IMR-90 (cell line): Measurements from ENCODE around the gene ADAMTS13. TPM values are rescaled to one million over a fixed set of nuclear protein-coding genes. Genes with fewer than 3 reads are reported as not detected.

Experiments used
- ATAC-seq: fragments of 200-7000 bp; cut with Tn5 transposase; 2 replicates; pipeline ENCODE4 v1.9.1; 2020; ENCODE audit warnings: low read depth, mild to moderate bottlenecking, moderate library complexity
- BruUV-seq: library from RNA; stranded (reverse); fragments of 400-500 nt; replicated peaks from 2 replicates; lab custom pipeline; 2021; lab: Mats Ljungman, UMichigan
- CTCF ChIA-PET: fragments of 300-600 bp; formaldehyde crosslinking; extraction: SDS; loops from one replicate; lab custom pipeline; 2021; ENCODE audit warnings: antibody characterized with exemption; lab: Yijun Ruan, JAX
- POLR2A ChIA-PET: fragments of 300-600 bp; sonication (Branson Sonifier 250); formaldehyde crosslinking; loops from one replicate; lab custom pipeline; 2022; ENCODE audit warnings: antibody characterized with exemption; ENCODE audit not compliant: unreplicated experiment; lab: Charles Lee
- DNase-seq: peaks from one replicate; pipeline ENCODE4 v3.0.0; 2013
- H2AFZ ChIP-seq: replicated peaks from 2 replicates; pipeline ENCODE3; 2013; ENCODE audit warnings: low read length, mild to moderate bottlenecking; ENCODE audit not compliant: poor library complexity
- H2AK5ac ChIP-seq: 2 replicates; pipeline ENCODE4 v1.6.1; 2013; ENCODE audit warnings: low read depth, low read length, inconsistent platforms
- H2AK9ac ChIP-seq: replicated peaks from 2 replicates; pipeline ENCODE3; 2013; ENCODE audit warnings: mild to moderate bottlenecking, low read depth, low read length, moderate library complexity; ENCODE audit not compliant: poor library complexity
- H2BK120ac ChIP-seq: 2 replicates; pipeline ENCODE4 v1.6.1; 2013; ENCODE audit warnings: low read depth, low read length, inconsistent platforms
- H2BK15ac ChIP-seq: 3 replicates; pipeline ENCODE4 v1.6.1; 2013; ENCODE audit warnings: low read depth, low read length, inconsistent platforms
- H2BK20ac ChIP-seq: 2 replicates; pipeline ENCODE4 v1.6.1; 2013; ENCODE audit warnings: low read depth, mild to moderate bottlenecking, inconsistent platforms, low read length, moderate library complexity
- H2BK5ac ChIP-seq: 2 replicates; pipeline ENCODE4 v1.6.1; 2013; ENCODE audit warnings: mild to moderate bottlenecking, low read depth, low read length, inconsistent platforms; ENCODE audit not compliant: poor library complexity, severe bottlenecking
- H3K14ac ChIP-seq: replicated peaks from 2 replicates; pipeline ENCODE4 v1.6.1; 2013; ENCODE audit warnings: low read depth, low read length, inconsistent platforms
- H3K18ac ChIP-seq: 2 replicates; pipeline ENCODE4 v1.6.1; 2013; ENCODE audit warnings: low read depth, low read length, control low read depth
- H3K23ac ChIP-seq: 2 replicates; pipeline ENCODE4 v1.6.1; 2013; ENCODE audit warnings: low read depth, low read length, inconsistent platforms
- H3K27ac ChIP-seq: 2 replicates; pipeline ENCODE4 v1.5.1; 2013; ENCODE audit warnings: mild to moderate bottlenecking, control low read depth, low read length; ENCODE audit not compliant: insufficient read depth
- H3K27me3 ChIP-seq: 2 replicates; pipeline ENCODE4 v1.6.1; 2013; ENCODE audit warnings: low read length; ENCODE audit not compliant: control insufficient read depth, insufficient read depth
- H3K36me3 ChIP-seq: 2 replicates; pipeline ENCODE4 v1.6.1; 2013; ENCODE audit warnings: low read length, mixed read lengths; ENCODE audit not compliant: control insufficient read depth, insufficient read depth
- H3K4ac ChIP-seq: 2 replicates; pipeline ENCODE4 v1.6.1; 2013; ENCODE audit warnings: low read depth, low read length, inconsistent platforms
- H3K4me1 ChIP-seq: 2 replicates; pipeline ENCODE4 v1.6.1; 2013; ENCODE audit warnings: low read length, mixed read lengths; ENCODE audit not compliant: control insufficient read depth, insufficient read depth
- H3K4me2 ChIP-seq: 2 replicates; pipeline ENCODE4 v1.6.1; 2013; ENCODE audit warnings: low read depth, mild to moderate bottlenecking, control low read depth, low read length, moderate library complexity
- H3K4me3 ChIP-seq: 2 replicates; pipeline ENCODE4 v1.5.1; 2013; ENCODE audit warnings: low read depth, mild to moderate bottlenecking, control low read depth, low read length, moderate library complexity; ENCODE audit not compliant: insufficient read depth
- H3K56ac ChIP-seq: 2 replicates; pipeline ENCODE4 v1.6.1; 2013; ENCODE audit warnings: low read length, inconsistent platforms; ENCODE audit not compliant: insufficient read depth; ENCODE audit errors: extremely low read depth
- H3K79me1 ChIP-seq, 2 experiments: 2 replicates each; pipeline ENCODE4 v1.6.1; 2013; ENCODE audit warnings: low read length in 2 of 2, inconsistent platforms in 1 of 2, low read depth in 1 of 2
- H3K9ac ChIP-seq: 2 replicates; pipeline ENCODE4 v1.6.1; 2013; ENCODE audit warnings: low read depth, low read length, control low read depth
- H3K9me1 ChIP-seq: 2 replicates; pipeline ENCODE4 v1.6.1; 2013; ENCODE audit warnings: low read length, inconsistent platforms; ENCODE audit not compliant: insufficient read depth
- H3K9me3 ChIP-seq: 2 replicates; pipeline ENCODE4 v1.6.1; 2013; ENCODE audit warnings: low read length; ENCODE audit not compliant: control insufficient read depth, insufficient read depth
- H4K20me1 ChIP-seq: 2 replicates; pipeline ENCODE4 v1.6.1; 2013; ENCODE audit warnings: low read length, inconsistent platforms; ENCODE audit not compliant: insufficient read depth
- H4K5ac ChIP-seq: 2 replicates; pipeline ENCODE4 v1.6.1; 2013; ENCODE audit warnings: mild to moderate bottlenecking, low read depth, low read length, control low read depth
- H4K8ac ChIP-seq, 2 experiments: 2 replicates each; pipeline ENCODE4 v1.6.1; 2013; ENCODE audit warnings: low read depth in 2 of 2, low read length in 2 of 2, control low read depth in 1 of 2, inconsistent platforms in 1 of 2
- H4K91ac ChIP-seq: 2 replicates; pipeline ENCODE4 v1.6.1; 2013; ENCODE audit warnings: low read depth, low read length, inconsistent platforms; ENCODE audit not compliant: insufficient read depth
- BHLHE40 ChIP-seq: fragments of 150-350 bp; IDR thresholded peaks from 2 replicates; pipeline ENCODE4 v1.6.1; 2016; ENCODE audit warnings: mild to moderate bottlenecking, low read depth, low read length
- CEBPB ChIP-seq: IDR thresholded peaks from 2 replicates; pipeline ENCODE4 v1.6.1; 2012; ENCODE audit warnings: low read depth, low read length, improper control_type of control experiment
- CHD1 ChIP-seq: IDR thresholded peaks from 2 replicates; pipeline ENCODE4 v1.6.1; 2012; ENCODE audit warnings: low read depth, low read length, improper control_type of control experiment
- FOS ChIP-seq: fragments of 150-350 bp; IDR thresholded peaks from 2 replicates; pipeline ENCODE4 v1.6.1; 2016; ENCODE audit warnings: low read depth, low read length
- MAFK ChIP-seq: IDR thresholded peaks from 2 replicates; pipeline ENCODE4 v1.6.1; 2012; ENCODE audit warnings: low read depth, low read length, improper control_type of control experiment
- MAZ ChIP-seq: IDR thresholded peaks from 2 replicates; pipeline ENCODE4 v1.6.1; 2012; ENCODE audit warnings: low read depth, mild to moderate bottlenecking, low read length, improper control_type of control experiment, moderate library complexity, borderline replicate concordance
- MXI1 ChIP-seq: IDR thresholded peaks from 2 replicates; pipeline ENCODE4 v1.6.1; 2012; ENCODE audit warnings: low read depth, mild to moderate bottlenecking, low read length, moderate library complexity, borderline replicate concordance
- NFE2L2 ChIP-seq: fragments of 150-350 bp; IDR thresholded peaks from 2 replicates; pipeline ENCODE4 v1.6.1; 2016; ENCODE audit warnings: low read depth, mild to moderate bottlenecking, low read length
- POLR2A ChIP-seq: IDR thresholded peaks from 2 replicates; pipeline ENCODE4 v1.6.1; 2012; ENCODE audit warnings: mild to moderate bottlenecking, low read depth, low read length
- RCOR1 ChIP-seq: IDR thresholded peaks from 2 replicates; pipeline ENCODE4 v1.6.1; 2012; ENCODE audit warnings: mild to moderate bottlenecking, low read length, improper control_type of control experiment; ENCODE audit not compliant: insufficient replicate concordance
- RFX5 ChIP-seq: IDR thresholded peaks from 2 replicates; pipeline ENCODE4 v1.8.0; 2012; ENCODE audit warnings: low read depth, mild to moderate bottlenecking, low read length, moderate library complexity
- WGBS, 2 experiments: methylation state at CpG; one replicate each; pipeline versions ENCODE4 v1.1.5 to v1.1.7; 2013; ENCODE audit warnings: missing lambda C conversion rate in 2 of 2; ENCODE audit not compliant: insufficient read length in 1 of 2; ENCODE audit errors: extremely low coverage in 2 of 2; 5-methylcytosine and 5-hydroxymethylcytosine counted together
- dilution Hi-C: fragments of 300-500 bp; cut with HindIII; formaldehyde crosslinking; loops from one replicate; pipeline ENCODE4 v1.14.3; 2018; ENCODE audit warnings: low sequenced_read_pairs; ENCODE audit not compliant: unreplicated experiment
- in situ Hi-C: fragments of 300-500 bp; cut with MboI; formaldehyde crosslinking; loops from 3 replicates; pipeline ENCODE4 v1.14.3; 2019; ENCODE audit warnings: low sequenced_read_pairs, inconsistent platforms, mixed read lengths
- intact Hi-C: fragments of 100-400 bp; cut with micrococcal nuclease; formaldehyde crosslinking; loops from 2 replicates; pipeline ENCODE4 v1.10.0; 2022
- polyA plus RNA-seq, 3 experiments: library from polyadenylated mRNA; depleted of rRNA; stranded (reverse); fragments of >200 nt; gene quantifications; 2 replicates each; pipeline ENCODE4 v1.2.3, GENCODE V29; 2012; ENCODE audit warnings: low replicate concordance in 1 of 3
- total RNA-seq: library from RNA; depleted of rRNA; stranded (reverse); fragments of >200 nt; gene quantifications from 2 replicates; pipeline ENCODE4 v1.2.3, GENCODE V29; 2012
- TF ChIP-seq, protein P1 (sequence below): fragments of 150-350 bp; IDR thresholded peaks from 2 replicates; pipeline ENCODE4 v1.6.1; 2016; ENCODE audit warnings: low read depth, mild to moderate bottlenecking, low read length, moderate library complexity, borderline replicate concordance
- TF ChIP-seq, protein P2 (sequence below): conservative IDR thresholded peaks from 2 replicates; pipeline ENCODE4 v1.5.1; 2012; ENCODE audit warnings: mild to moderate bottlenecking, low read depth, low read length, improper control_type of control experiment
- TF ChIP-seq, protein P3 (sequence below): fragments of 150-350 bp; IDR thresholded peaks from 2 replicates; pipeline ENCODE4 v1.6.1; 2017; ENCODE audit warnings: mild to moderate bottlenecking, antibody characterized with exemption, low read length, low read depth

The ADAMTS13 gene
- total and polyA plus RNA-seq, 2 of the 4 experiments (the other 2 are of a cell fraction), result 0.18 to 2.8 TPM

- DNase-seq, result no peak
- no peak overlapping the region for H4K8ac ChIP-seq
- no peak overlapping the region for H3K4me3 ChIP-seq
- WGBS, 2 experiments, result 90% methylated on average over 10 of the region's 11 CpGs; no CpG with 5 or more reads in 1 of the 2 experiments
- no peak overlapping the region for H3K27ac ChIP-seq
- TF ChIP-seq RCOR1 (no peak), CHD1 (no peak), CEBPB (no peak), FOS (no peak), MAZ (no peak), POLR2A (no peak), NFE2L2 (no peak), RFX5 (no peak), MAFK (no peak), BHLHE40 (no peak), MXI1 (no peak)
- TF ChIP-seq, protein P1, sequence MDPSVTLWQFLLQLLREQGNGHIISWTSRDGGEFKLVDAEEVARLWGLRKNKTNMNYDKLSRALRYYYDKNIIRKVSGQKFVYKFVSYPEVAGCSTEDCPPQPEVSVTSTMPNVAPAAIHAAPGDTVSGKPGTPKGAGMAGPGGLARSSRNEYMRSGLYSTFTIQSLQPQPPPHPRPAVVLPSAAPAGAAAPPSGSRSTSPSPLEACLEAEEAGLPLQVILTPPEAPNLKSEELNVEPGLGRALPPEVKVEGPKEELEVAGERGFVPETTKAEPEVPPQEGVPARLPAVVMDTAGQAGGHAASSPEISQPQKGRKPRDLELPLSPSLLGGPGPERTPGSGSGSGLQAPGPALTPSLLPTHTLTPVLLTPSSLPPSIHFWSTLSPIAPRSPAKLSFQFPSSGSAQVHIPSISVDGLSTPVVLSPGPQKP, result no peak
- TF ChIP-seq, protein P2, sequence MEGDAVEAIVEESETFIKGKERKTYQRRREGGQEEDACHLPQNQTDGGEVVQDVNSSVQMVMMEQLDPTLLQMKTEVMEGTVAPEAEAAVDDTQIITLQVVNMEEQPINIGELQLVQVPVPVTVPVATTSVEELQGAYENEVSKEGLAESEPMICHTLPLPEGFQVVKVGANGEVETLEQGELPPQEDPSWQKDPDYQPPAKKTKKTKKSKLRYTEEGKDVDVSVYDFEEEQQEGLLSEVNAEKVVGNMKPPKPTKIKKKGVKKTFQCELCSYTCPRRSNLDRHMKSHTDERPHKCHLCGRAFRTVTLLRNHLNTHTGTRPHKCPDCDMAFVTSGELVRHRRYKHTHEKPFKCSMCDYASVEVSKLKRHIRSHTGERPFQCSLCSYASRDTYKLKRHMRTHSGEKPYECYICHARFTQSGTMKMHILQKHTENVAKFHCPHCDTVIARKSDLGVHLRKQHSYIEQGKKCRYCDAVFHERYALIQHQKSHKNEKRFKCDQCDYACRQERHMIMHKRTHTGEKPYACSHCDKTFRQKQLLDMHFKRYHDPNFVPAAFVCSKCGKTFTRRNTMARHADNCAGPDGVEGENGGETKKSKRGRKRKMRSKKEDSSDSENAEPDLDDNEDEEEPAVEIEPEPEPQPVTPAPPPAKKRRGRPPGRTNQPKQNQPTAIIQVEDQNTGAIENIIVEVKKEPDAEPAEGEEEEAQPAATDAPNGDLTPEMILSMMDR, result no peak
- TF ChIP-seq, protein P3, sequence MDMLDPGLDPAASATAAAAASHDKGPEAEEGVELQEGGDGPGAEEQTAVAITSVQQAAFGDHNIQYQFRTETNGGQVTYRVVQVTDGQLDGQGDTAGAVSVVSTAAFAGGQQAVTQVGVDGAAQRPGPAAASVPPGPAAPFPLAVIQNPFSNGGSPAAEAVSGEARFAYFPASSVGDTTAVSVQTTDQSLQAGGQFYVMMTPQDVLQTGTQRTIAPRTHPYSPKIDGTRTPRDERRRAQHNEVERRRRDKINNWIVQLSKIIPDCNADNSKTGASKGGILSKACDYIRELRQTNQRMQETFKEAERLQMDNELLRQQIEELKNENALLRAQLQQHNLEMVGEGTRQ, result no peak
- 0 out of 2 replicates have a peak, but pooled peaks cover 4% of the 10 kb centered on the region for H3K9me1 ChIP-seq
- no peak overlapping the region for H2AFZ ChIP-seq
- H3K9me3 ChIP-seq, result no peaks in the 10 kb centered on the region
- H3K23ac ChIP-seq, result no peak overlapping the region
- POLR2A ChIA-PET, result no interaction called here
- no peak overlapping the region for H2AK9ac ChIP-seq
- intact Hi-C loops (loop anchor here (5.0 kb wide), 1 partner anchor 35 kb away; the partner anchor contains the start of gene ADAMTS13), dilution Hi-C loops (no loop called here), in situ Hi-C loops (no loop called here)
- H3K14ac ChIP-seq, result no peak overlapping the region
- no peaks in the 10 kb centered on the region for H3K36me3 ChIP-seq
- peaks cover 0 to 6% of the 10 kb centered on the region in 2 experiments; a peak in 2 of 4 replicates for H3K79me1 ChIP-seq
- no peak overlapping the region for H2BK5ac ChIP-seq
- no peak overlapping the region for H3K9ac ChIP-seq
- no peak overlapping the region for H3K4ac ChIP-seq
- ATAC-seq, result no peak
- peaks cover 7% of the 10 kb centered on the region; the same call in 1 of the 2 replicates for H3K4me1 ChIP-seq
- H2AK5ac ChIP-seq, result no peak overlapping the region
- no peak overlapping the region for H4K5ac ChIP-seq
- no peak overlapping the region for H2BK15ac ChIP-seq
- no peak overlapping the region for H3K56ac ChIP-seq
- no peak overlapping the region for H2BK120ac ChIP-seq
- BruUV-seq, result no TSS peak
- H3K18ac ChIP-seq, result no peak overlapping the region
- no peak overlapping the region for H3K4me2 ChIP-seq
- no peaks in the 10 kb centered on the region for H4K20me1 ChIP-seq
- H3K27me3 ChIP-seq, result no peaks in the 10 kb centered on the region
- no peak overlapping the region for H4K91ac ChIP-seq
- CTCF ChIA-PET, result no interaction called here
- H2BK20ac ChIP-seq, result no peak overlapping the region
Measured at GRCh38 chr9:133457748-133458147, 35.6 kb downstream of the ADAMTS13 start.
